ENCODE results near the gene ADPRHL1. TPM values are rescaled to one million over a fixed set of nuclear protein-coding genes. Genes with fewer than 3 reads are reported as not detected.

Gene ADPRHL1
- total and polyA plus RNA-seq, 2 donors (not counting 1 experiment from before 2014, with no cell fraction given), result 0.28 to 1.3 TPM

DNA sequence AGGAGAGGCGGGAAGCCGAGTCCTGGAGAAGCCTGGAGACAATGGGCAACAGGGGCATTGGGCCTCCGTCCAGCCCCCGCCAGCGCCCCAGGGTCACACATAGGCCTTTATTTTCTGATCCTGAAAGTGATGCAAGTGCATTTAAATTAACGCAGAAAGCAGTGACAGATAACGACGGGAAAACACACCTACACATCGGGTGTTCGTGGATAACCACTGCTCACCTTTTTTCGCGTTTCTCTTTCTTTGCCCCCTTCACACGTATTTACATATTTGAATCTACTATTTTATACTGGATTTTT, 59.0 kb downstream of the ADPRHL1 start:
- Mint-ChIP-seq H3K27me3 (peaks cover 1% of the 10 kb centered on the region), H3K27ac (no peak overlapping the region), H3K4me1 (peaks cover 4% of the 10 kb centered on the region), H3K9me3 (ENCODE audit: insufficient read depth) (no peaks in the 10 kb centered on the region), H3K4me3 (peak overlapping the region; percentile 59)
- H2AFZ ChIP-seq (ENCODE audit: insufficient read depth, low read depth, low read length, poor library complexity, severe bottlenecking), result peak overlapping the region; percentile 79
- CTCF ChIA-PET, result interaction anchor here (0.8 to 2.4 kb wide), 11 partner anchors 11 to 451 kb away, joined by 3 to 20 read pairs (median 3); partner anchors contain the start of gene PCID2
- 38% methylated on average over 6 of the region's 13 CpGs for WGBS (ENCODE audit: insufficient coverage)
- H3K27me3 ChIP-seq (replicated peaks in 1 of 4; ENCODE audit: control extremely low read depth in 1 of 4, control insufficient read depth in 3 of 4, insufficient read depth in 4 of 4, low read length in 3 of 4), result no peaks in the 10 kb centered on the region
- DNase-seq, result no peak
- POLR2A ChIA-PET, result interaction anchor here (1.0 kb wide), 1 partner anchor 450 kb away, joined by 3 read pairs; no protein-coding TSS in a partner anchor
- ATAC-seq (ENCODE audit: low read depth), result no peak
- no peak for TF ChIP-seq EZH2 (IDR thresholded peaks at IDR 0.05; ENCODE audit: borderline replicate concordance, insufficient read depth, low read depth, low read length, poor library complexity, severe bottlenecking)
- TF ChIP-seq, protein P1, sequence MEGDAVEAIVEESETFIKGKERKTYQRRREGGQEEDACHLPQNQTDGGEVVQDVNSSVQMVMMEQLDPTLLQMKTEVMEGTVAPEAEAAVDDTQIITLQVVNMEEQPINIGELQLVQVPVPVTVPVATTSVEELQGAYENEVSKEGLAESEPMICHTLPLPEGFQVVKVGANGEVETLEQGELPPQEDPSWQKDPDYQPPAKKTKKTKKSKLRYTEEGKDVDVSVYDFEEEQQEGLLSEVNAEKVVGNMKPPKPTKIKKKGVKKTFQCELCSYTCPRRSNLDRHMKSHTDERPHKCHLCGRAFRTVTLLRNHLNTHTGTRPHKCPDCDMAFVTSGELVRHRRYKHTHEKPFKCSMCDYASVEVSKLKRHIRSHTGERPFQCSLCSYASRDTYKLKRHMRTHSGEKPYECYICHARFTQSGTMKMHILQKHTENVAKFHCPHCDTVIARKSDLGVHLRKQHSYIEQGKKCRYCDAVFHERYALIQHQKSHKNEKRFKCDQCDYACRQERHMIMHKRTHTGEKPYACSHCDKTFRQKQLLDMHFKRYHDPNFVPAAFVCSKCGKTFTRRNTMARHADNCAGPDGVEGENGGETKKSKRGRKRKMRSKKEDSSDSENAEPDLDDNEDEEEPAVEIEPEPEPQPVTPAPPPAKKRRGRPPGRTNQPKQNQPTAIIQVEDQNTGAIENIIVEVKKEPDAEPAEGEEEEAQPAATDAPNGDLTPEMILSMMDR (IDR thresholded peaks at IDR 0.05), result peak; percentile 47
- no peaks in the 10 kb centered on the region for H3K36me3 ChIP-seq (replicated peaks in 1 of 2; ENCODE audit: control extremely low read depth in 1 of 2, control insufficient read depth in 1 of 2, extremely low read depth in 1 of 2, insufficient read depth in 2 of 2, low read length in 1 of 2)
- H4K20me1 ChIP-seq (ENCODE audit: control insufficient read depth, insufficient read depth, low read length, poor library complexity, severe bottlenecking), result no peaks in the 10 kb centered on the region
- H3K79me2 ChIP-seq (ENCODE audit: control insufficient read depth, insufficient read depth, low read length), result no peaks in the 10 kb centered on the region
- H3K4me1 ChIP-seq (ENCODE audit: control insufficient read depth in 2 of 2, insufficient read depth in 2 of 2, low read length in 2 of 2), result peaks cover 8 to 12% of the 10 kb centered on the region in 2 donors
- intact Hi-C loops (cut with micrococcal nuclease), result loop anchor here (5.0 kb wide), 1 partner anchor 97 kb away; the partner anchor contains the start of gene LAMP1
- H3K4me2 ChIP-seq (replicated peaks; ENCODE audit: low read depth, low read length, poor library complexity, severe bottlenecking), result peak overlapping the region; percentile 75
- H3K9me3 ChIP-seq (ENCODE audit: control extremely low read depth in 1 of 3, control insufficient read depth in 2 of 3, insufficient read depth in 1 of 3, low read length in 2 of 3), result peaks cover 0 to 4% (median under 1%) of the 10 kb centered on the region in 3 donors
- peak overlapping the region; percentile 44 for H3K9ac ChIP-seq (ENCODE audit: low read length)
- no peak overlapping the region for H3K27ac ChIP-seq (ENCODE audit: low read length in 2 of 2)
- H3K4me3 ChIP-seq (ENCODE audit: control extremely low read depth in 1 of 5, extremely low read depth in 1 of 5, insufficient read depth in 1 of 5, low read depth in 2 of 5, low read length in 4 of 5), result peak overlapping the region in 3 of 5 experiments; percentile 27 to 59 (median 46)

DNA sequence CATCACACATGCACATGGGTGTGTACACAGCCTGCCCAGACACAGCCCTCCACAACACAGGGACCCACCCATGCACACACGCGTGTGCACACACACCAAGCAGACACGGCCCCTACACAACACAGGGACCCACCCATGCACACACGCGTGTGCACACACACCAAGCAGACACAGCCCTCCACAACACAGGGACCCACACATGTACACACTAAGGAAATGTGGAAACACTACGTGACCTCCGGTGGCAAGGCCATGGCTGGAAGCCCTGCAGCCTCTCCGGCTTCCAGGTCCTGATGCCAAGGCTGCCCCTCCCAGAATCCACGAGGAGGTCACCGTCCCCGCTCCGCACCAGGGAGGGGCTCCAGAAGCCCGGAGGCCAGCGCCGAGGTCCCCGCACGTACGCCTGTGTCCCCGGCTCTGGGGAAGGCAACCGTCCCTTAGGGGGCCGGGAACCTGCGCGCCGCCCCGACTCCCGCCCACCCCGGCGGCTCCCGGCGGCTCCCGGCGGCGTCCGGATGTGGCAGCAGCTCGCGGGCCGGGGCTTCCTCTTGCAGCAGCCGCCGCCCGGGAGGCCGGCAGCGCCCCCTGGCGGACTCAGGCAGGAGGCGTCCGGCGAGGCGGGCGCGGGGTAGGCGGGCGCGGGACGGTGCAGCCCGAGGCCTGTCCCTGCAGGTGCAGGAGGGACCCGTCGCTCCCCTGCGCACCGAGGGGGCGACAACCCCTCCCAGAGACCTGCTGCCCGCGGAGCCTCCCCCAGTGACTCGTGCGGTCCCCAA, 59.5 kb downstream of the ADPRHL1 start:
- Histone ChIP-seq H4K20me1 (ENCODE audit: control insufficient read depth, insufficient read depth, low read length, poor library complexity, severe bottlenecking) (no peaks in the 10 kb centered on the region), H3K4me3 (ENCODE audit: control extremely low read depth in 1 of 5, extremely low read depth in 1 of 5, insufficient read depth in 1 of 5, low read depth in 2 of 5, low read length in 4 of 5) (peak overlapping the region; percentile 56 to 78 (median 59)), H3K4me1 (ENCODE audit: control insufficient read depth in 2 of 2, insufficient read depth in 2 of 2, low read length in 2 of 2) (peaks cover 8 to 12% of the 10 kb centered on the region in 2 donors), H2AFZ (ENCODE audit: insufficient read depth, low read depth, low read length, poor library complexity, severe bottlenecking) (peak overlapping the region; percentile 79), H3K27ac (ENCODE audit: low read length in 2 of 2) (peak overlapping the region in 1 of 2 donors; percentile 41), H3K27me3 (replicated peaks in 1 of 4; ENCODE audit: control extremely low read depth in 1 of 4, control insufficient read depth in 3 of 4, insufficient read depth in 4 of 4, low read length in 3 of 4) (no peaks in the 10 kb centered on the region), H3K36me3 (replicated peaks in 1 of 2; ENCODE audit: control extremely low read depth in 1 of 2, control insufficient read depth in 1 of 2, extremely low read depth in 1 of 2, insufficient read depth in 2 of 2, low read length in 1 of 2) (no peaks in the 10 kb centered on the region), H3K9ac (ENCODE audit: low read length) (peak overlapping the region; percentile 63), H3K79me2 (ENCODE audit: control insufficient read depth, insufficient read depth, low read length) (no peaks in the 10 kb centered on the region), H3K9me3 (ENCODE audit: control extremely low read depth in 1 of 3, control insufficient read depth in 2 of 3, insufficient read depth in 1 of 3, low read length in 2 of 3) (peaks cover 0 to 10% (median 3%) of the 10 kb centered on the region in 3 donors), H3K4me2 (replicated peaks; ENCODE audit: low read depth, low read length, poor library complexity, severe bottlenecking) (peak overlapping the region; percentile 75)
- peak; percentile 96 for ATAC-seq (ENCODE audit: low read depth)
- TF ChIP-seq EZH2 (IDR thresholded peaks at IDR 0.05; ENCODE audit: borderline replicate concordance, insufficient read depth, low read depth, low read length, poor library complexity, severe bottlenecking), result no peak
- TF ChIP-seq, protein P1 (IDR thresholded peaks at IDR 0.05), result peak; percentile 84
- ChIA-PET CTCF (interaction anchor here (0.6 to 2.4 kb wide), 15 partner anchors 9 to 450 kb away, joined by 3 to 20 read pairs (median 4); partner anchors contain the start of gene PCID2), POLR2A (interaction anchor here (1.0 kb wide), 1 partner anchor 449 kb away, joined by 3 read pairs; no protein-coding TSS in a partner anchor)
- H3K4me1 Mint-ChIP-seq, result peaks cover 4% of the 10 kb centered on the region
- DNase-seq, result peak; percentile 85
- no peaks in the 10 kb centered on the region for H3K9me3 Mint-ChIP-seq (ENCODE audit: insufficient read depth)
- 6% methylated on average over 63 of the region's 63 CpGs for WGBS (ENCODE audit: insufficient coverage)
- peak overlapping the region; percentile 67 for H3K27ac Mint-ChIP-seq
- H3K4me3 Mint-ChIP-seq, result peak overlapping the region; percentile 94
- intact Hi-C loops (cut with micrococcal nuclease), result loop anchor here (5.0 kb wide), 1 partner anchor 96 kb away; the partner anchor contains the start of gene LAMP1
- H3K27me3 Mint-ChIP-seq, result no peaks in the 10 kb centered on the region
